22Rv1 (cell line): ENCODE results near the gene ABCD1.

ENCODE experiments used
- H3K27ac ChIP-seq: fragments of 450-650 bp; 2 replicates; pipeline ENCODE4 v1.5.1; 2017
- CTCF ChIP-seq: fragments of 450-650 bp; IDR thresholded peaks from 2 replicates; pipeline ENCODE4 v1.5.1; 2017; ENCODE audit warnings: mild to moderate bottlenecking
- ZFX ChIP-seq: fragments of 450-650 bp; IDR thresholded peaks from 2 replicates; pipeline ENCODE4 v1.6.1; 2017; ENCODE audit warnings: antibody characterized with exemption, borderline replicate concordance

The ABCD1 gene

GRCh38 chrX:153762626-153763173, 38.0 kb downstream of the ABCD1 start:
- no peak overlapping the region for H3K27ac ChIP-seq
- no peak for TF ChIP-seq ZFX
- TF ChIP-seq CTCF = no peak

GRCh38 chrX:153763298-153763932, 38.8 kb downstream of the ABCD1 start:
- H3K27ac ChIP-seq = no peak overlapping the region
- TF ChIP-seq ZFX (no peak), CTCF (no peak)

- H3K27ac ChIP-seq = no peak within 1 kb of the TSS
- TF ChIP-seq ZFX = no peak
- peak; percentile 82 for TF ChIP-seq CTCF
Observed at GRCh38 chrX:153763989-153764755, 39.5 kb downstream of the ABCD1 start, which contains the start of gene PLXNB3. PLXNB3 (plus strand) TSS chrX:153764249; CDS start chrX:153765536, 1,287 bp downstream.

- TF ChIP-seq ZFX = no peak
- TF ChIP-seq CTCF = no peak
- H3K27ac ChIP-seq = no peak overlapping the region
Observed at GRCh38 chrX:153764786-153765137, 40.1 kb downstream of the ABCD1 start.

- no peak for TF ChIP-seq CTCF
- TF ChIP-seq ZFX = no peak
- H3K27ac ChIP-seq = no peak overlapping the region
Observed at GRCh38 chrX:153765138-153766079, 40.8 kb downstream of the ABCD1 start.

GRCh38 chrX:153766098-153766817, 41.6 kb downstream of the ABCD1 start:
- H3K27ac ChIP-seq = no peak overlapping the region
- TF ChIP-seq CTCF (no peak), ZFX (no peak)
